Retinal pigment epithelial cell (primary cell): Measurements from ENCODE around the gene SIAE.

Source experiments
- DNase-seq: peaks from one replicate; pipeline ENCODE4 v3.0.0-alpha.2; 2010; ENCODE audit warnings: low read depth
- H3K4me3 ChIP-seq: 2 replicates; pipeline ENCODE4 v1.5.1; 2011; ENCODE audit warnings: mild to moderate bottlenecking, low read length, control low read depth, moderate library complexity
- TF ChIP-seq, protein P1 (sequence below): conservative IDR thresholded peaks from 2 replicates; pipeline ENCODE4 v1.5.1; 2011; ENCODE audit warnings: low read depth, low read length, control low read depth, inconsistent platforms

Gene SIAE

DNA sequence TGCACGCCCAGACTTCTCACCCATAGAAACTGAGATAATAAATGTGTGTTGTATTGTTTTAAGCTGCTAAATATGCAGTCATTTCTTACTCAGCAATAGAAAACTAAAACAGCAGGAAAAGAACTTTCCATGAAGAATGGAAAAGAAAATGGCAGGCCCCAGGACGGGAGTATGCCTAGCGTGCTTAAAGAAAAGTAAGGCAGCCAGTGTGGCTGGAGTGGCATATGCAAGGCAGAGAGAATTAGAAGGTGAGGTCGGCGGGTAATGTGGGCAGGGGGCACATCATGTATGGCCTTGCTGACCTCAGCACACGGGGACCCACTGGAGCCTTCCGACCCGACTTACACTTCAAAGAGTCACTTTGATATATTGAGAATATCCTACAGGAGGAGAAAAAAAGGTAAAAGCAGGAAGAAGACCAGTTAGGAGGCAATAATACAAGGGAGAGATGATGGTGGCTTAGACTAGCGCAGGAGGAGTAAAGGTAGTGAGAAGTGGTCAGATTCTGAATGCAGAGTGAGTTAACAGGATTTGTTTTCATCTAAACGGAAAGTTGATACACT lies 30.4 kb downstream of the SIAE start:
- TF ChIP-seq, protein P1, sequence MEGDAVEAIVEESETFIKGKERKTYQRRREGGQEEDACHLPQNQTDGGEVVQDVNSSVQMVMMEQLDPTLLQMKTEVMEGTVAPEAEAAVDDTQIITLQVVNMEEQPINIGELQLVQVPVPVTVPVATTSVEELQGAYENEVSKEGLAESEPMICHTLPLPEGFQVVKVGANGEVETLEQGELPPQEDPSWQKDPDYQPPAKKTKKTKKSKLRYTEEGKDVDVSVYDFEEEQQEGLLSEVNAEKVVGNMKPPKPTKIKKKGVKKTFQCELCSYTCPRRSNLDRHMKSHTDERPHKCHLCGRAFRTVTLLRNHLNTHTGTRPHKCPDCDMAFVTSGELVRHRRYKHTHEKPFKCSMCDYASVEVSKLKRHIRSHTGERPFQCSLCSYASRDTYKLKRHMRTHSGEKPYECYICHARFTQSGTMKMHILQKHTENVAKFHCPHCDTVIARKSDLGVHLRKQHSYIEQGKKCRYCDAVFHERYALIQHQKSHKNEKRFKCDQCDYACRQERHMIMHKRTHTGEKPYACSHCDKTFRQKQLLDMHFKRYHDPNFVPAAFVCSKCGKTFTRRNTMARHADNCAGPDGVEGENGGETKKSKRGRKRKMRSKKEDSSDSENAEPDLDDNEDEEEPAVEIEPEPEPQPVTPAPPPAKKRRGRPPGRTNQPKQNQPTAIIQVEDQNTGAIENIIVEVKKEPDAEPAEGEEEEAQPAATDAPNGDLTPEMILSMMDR = no peak
- DNase-seq = no peak

DNA sequence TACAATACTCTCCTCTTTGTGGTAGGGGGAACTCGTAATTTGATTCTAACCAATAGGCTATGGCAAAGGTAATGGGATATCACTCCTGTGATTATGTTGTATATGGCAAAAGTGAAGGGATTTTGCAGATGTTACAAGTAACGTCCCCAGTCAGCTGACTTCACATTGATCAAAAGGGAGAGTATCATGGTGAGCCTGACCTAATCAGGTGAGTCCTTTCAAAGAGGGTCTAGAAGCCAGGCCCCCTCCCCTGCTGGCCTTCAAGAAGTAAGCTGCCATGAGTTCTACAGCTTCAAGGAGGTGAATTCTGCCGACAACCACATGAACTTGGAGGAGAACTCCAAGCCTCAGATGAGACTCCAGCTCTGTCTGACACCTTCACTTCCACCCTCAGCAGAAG lies 30.9 kb downstream of the SIAE start:
- TF ChIP-seq, protein P1 = no peak
- no peak overlapping the region for H3K4me3 ChIP-seq
- no peak for DNase-seq

More for the DNA sequence above, 30.4 kb downstream of the SIAE start:
- no peak overlapping the region for H3K4me3 ChIP-seq

DNA sequence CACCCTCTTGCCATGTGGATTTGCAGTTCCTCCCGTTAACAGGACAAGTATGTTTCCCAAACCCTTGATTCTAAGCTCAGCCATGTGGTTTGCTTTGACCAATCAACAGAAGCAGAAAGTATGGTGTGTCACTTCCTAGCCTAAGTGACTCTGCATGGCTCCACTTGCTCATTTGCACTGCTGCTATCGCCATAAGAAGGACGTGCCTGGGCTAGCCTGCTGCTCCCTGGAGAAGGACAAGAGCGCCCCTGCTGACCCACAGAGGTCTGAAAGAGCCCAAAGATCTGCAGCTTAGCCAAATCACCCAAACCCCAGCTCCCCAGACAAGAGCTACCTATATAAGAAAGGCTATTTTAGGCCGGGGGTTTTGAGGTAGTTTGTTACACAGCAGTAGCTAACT lies 32.9 kb downstream of the SIAE start:
- no peak overlapping the region for H3K4me3 ChIP-seq
- TF ChIP-seq, protein P1 = no peak
- no peak for DNase-seq

DNA sequence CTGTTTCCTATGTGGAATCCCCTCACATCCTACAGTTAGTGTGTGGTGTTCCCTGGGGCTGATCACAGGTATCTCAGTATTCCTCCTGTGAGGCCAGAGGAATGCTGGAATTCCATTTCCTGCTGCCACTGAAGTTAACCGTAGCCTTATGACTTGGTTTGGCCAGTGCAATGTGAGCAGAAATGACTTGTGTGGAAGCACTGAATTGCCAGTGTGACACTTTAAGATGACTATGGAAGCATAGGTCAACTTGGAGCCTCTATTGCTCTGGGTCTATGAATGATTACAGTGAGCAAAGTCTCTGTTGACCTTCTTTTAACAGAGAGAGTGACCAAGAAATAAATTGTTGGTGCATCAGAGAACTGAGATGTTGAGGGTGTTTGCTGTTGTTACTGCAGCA lies 34.4 kb downstream of the SIAE start:
- TF ChIP-seq, protein P1 = no peak
- DNase-seq = no peak
- no peak overlapping the region for H3K4me3 ChIP-seq

DNA sequence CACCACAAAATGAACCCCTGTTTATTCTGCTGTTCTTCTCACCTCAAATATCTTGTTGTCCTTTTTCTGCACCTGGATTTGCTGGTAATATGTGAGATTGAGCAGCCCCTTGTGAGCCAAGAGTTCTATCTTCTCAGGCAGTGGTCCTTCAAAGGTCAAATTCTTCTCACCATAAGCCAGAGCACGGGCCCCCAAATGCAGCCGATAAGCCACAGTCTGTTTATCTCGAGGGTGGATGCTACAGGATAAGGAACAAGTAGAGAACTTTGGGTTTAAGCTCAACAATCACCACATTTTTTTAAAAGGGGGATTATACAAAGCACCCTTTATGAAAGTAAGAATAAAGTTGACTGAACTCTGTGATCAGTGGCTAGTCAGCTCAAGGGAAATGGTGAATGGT lies 35.0 kb downstream of the SIAE start:
- TF ChIP-seq, protein P1 = no peak
- no peak for DNase-seq
- H3K4me3 ChIP-seq = no peak overlapping the region

DNA sequence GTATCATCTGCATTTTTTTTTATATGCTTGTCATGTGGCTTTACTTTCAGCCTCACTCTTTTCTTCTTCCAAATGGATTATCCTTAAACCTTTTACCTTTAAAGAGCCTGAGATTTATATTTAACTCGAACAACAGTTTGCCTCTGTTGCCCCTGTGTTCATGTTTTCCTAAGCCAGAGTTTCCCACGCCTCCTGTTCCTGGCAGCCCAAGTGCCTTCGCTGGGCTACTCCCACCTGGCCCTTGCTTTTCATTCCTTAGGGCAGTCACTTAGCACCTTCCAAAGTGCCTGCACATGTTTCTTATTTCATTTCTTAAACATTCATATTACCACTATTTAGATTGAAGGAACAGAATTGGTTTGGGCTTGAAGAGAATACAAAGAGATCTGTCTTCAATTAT lies 37.6 kb downstream of the SIAE start:
- TF ChIP-seq, protein P1 = no peak
- DNase-seq = no peak

DNA sequence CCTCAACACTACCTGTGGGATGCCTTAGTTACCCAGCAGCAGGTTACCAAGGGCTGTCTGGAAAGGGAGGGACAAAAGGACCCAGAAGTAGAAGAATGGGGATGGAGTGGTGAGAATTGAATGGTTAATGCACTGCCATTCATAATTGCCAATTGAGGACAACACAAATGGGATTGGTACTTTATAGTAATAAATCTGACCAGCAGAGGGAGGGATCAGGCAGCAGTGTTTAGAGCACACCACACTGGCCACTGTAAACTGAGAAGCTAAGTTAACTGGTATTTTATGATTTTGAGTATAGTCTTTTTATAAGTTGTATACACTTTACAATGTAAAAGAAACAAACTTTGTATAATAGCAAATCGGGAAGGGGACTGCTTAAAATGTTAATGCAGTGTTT lies 40.2 kb downstream of the SIAE start:
- no peak overlapping the region for H3K4me3 ChIP-seq
- TF ChIP-seq, protein P1 = peak; percentile 46
- DNase-seq = no peak

More for the DNA sequence above, 37.6 kb downstream of the SIAE start:
- no peak overlapping the region for H3K4me3 ChIP-seq
